GM21529 (cell line): ENCODE results near the gene OR4A5.
"Not testable (repeated sequence)": the region's sequence is repeated elsewhere in the genome, so short reads cannot be mapped to it uniquely, and the experiment has no call there.

ENCODE experiments used
- ATAC-seq: cut with Tn5 transposase; IDR thresholded peaks from one replicate; pipeline ENCODE4 v1.9.1; 2021; ENCODE audit not compliant: unreplicated experiment

Gene OR4A5, protein sequence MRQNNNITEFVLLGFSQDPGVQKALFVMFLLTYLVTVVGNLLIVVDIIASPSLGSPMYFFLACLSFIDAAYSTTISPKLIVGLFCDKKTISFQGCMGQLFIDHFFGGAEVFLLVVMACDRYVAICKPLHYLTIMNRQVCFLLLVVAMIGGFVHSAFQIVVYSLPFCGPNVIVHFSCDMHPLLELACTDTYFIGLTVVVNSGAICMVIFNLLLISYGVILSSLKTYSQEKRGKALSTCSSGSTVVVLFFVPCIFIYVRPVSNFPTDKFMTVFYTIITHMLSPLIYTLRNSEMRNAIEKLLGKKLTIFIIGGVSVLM

GRCh38 chr11:54706532-54706931 lies at the start of gene OR4A5:
Gene OR4A5 (plus strand): TSS chr11:54706832. CDS start chr11:54706885, 53 bp downstream.
- ATAC-seq: not testable (repeated sequence)

DNA sequence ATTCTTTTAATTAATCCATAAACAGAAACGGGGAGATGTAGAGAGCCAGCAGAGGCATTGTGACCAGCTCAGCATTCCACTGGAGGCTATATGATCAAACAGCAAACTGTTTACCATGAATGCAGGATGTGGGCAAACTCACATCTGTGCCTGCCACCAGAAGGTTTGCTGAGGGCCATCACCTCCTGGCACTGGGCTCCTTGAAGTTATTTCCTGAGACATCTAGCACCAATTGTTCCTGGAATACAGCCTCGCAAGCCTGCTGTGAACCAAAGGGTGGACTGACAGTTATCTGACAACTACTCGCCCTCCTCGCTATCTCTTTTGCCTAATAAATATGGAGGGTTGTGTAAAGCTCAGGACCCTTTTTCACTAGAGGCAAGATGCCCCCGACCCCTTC lies 13.5 kb downstream of the OR4A5 start:
- ATAC-seq: not testable (repeated sequence)
